ENCODE measurements around the gene KLHL26. TPM values are rescaled to one million over a fixed set of nuclear protein-coding genes. Genes with fewer than 3 reads are reported as not detected.

Gene KLHL26
- total RNA-seq, 4 donors from 2014 or later, result 7.9 to 23.2 (median 18.2) TPM

DNA sequence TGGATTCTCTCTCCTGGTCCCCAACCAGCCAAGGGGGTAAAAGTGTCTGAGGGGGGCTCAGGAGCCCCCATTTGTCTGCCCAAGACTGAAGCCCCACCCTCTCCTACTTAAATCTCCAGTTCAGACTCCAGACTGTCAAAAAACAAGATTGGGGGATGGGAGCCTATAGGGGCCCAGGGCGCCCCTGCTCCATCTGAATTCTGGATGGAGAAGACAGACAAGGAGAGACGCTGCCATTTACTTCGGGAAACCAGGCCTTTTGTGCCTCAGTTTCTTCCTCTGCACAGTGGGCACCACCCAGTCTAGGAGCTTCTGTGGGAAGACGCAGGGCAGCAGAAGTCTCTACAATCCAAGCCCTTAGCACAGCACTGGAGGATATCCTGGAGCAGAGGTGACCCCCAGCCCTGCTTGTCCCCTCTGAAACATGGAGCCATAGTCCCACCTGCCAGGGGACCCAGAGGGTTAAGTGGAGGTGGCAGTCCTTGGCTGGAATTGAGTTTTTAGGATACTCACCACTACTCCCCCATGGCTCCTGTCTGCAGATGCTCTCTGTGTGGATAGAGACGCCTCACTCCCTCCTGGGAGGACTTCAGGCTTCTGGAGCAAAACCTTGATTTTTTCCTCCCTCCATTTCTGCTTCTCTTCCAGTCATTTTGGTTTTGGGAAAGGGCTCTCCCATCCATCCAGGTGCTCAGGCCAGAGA, 28.6 kb upstream of the KLHL26 start:
- TF ChIP-seq, protein P1, sequence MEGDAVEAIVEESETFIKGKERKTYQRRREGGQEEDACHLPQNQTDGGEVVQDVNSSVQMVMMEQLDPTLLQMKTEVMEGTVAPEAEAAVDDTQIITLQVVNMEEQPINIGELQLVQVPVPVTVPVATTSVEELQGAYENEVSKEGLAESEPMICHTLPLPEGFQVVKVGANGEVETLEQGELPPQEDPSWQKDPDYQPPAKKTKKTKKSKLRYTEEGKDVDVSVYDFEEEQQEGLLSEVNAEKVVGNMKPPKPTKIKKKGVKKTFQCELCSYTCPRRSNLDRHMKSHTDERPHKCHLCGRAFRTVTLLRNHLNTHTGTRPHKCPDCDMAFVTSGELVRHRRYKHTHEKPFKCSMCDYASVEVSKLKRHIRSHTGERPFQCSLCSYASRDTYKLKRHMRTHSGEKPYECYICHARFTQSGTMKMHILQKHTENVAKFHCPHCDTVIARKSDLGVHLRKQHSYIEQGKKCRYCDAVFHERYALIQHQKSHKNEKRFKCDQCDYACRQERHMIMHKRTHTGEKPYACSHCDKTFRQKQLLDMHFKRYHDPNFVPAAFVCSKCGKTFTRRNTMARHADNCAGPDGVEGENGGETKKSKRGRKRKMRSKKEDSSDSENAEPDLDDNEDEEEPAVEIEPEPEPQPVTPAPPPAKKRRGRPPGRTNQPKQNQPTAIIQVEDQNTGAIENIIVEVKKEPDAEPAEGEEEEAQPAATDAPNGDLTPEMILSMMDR (IDR thresholded peaks at IDR 0.05), result no peak
- TF ChIP-seq POLR2A (IDR thresholded peaks at IDR 0.05), result no peak
- intact Hi-C loops (cut with DNase I; ENCODE audit: low total_unique reads), result no loop called here
- H3K4me3 ChIP-seq (ENCODE audit: low read depth, poor library complexity, severe bottlenecking), result no peak overlapping the region
- DNase-seq (ENCODE audit: low spot score in 2 of 2), result no peak
- WGBS, 2 donors, result 32 to 63% methylated on average over 5 of the region's 5 CpGs

DNA sequence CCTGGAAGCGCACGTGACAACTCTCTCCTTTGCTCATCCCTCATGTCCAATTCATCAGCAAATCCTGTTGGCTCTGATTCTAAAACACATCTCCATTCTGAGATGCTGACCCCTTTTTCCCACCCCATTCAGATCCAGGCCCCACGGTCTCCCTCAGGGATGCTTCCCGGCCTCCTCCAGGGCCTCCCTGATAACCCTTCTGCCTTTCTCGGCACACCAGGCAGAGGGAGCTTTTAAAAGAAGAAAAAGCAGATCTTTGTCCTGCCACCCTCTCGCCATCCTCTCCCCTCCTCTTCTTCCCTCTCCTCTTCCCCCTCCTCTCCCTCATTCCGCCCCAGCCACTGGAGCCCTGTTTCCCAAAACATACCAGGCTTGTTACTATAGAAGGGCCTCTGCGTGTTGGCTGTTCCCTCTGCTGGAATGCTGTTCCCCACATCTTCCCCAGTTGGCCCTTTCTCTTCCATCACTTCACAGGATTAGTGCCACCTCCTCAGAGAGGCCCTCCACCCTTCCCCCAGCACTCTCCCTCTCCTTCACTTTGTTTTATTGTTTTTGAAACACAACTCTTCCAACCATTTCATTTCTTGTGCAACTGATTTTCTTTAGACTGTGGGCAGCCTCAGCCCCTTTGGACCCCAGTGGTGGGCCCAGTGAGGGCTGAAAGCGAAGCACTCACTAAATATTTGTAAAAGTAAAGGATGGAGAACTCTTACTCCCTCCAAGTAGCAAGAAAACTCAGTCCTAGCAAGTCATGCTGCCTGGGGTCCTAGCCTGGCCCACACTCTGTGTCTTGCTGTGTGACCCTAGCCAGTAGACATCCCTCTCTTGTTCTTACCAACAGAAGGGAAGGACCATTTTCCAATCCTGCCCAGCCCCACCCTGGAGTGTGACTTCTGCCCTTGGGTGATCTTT, 27.8 kb upstream of the KLHL26 start:
- 63 to 71% methylated on average over 9 of the region's 9 CpGs for WGBS, 2 donors
- TF ChIP-seq POLR2A (IDR thresholded peaks at IDR 0.05), result no peak
- TF ChIP-seq, protein P1 (IDR thresholded peaks at IDR 0.05), result no peak
- no peak for DNase-seq (ENCODE audit: low spot score in 2 of 2)
- H3K4me3 ChIP-seq (ENCODE audit: low read depth, poor library complexity, severe bottlenecking), result no peak overlapping the region
- intact Hi-C loops (cut with DNase I; ENCODE audit: low total_unique reads), result no loop called here

DNA sequence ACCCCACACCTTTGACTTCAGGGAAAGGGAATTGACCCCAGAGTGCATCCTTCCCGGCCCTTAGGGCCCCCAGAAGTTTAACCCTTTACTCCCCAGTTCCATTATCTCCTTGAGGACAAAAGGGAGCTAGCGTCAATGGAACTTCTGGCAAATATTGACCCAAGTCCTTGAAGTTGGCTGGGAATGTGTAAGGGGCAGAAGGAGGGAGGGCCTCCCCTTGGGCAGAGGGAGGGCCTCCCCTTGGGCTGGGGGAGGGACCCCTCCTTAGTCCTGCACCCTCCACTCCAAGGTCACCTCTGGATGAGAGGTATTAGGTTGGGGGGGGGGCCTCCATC, 27.1 kb upstream of the KLHL26 start:
- WGBS, 2 donors, result 54 to 59% methylated on average over 2 of the region's 2 CpGs
- intact Hi-C loops (cut with DNase I; ENCODE audit: low total_unique reads), result no loop called here
- H3K4me3 ChIP-seq (ENCODE audit: low read depth, poor library complexity, severe bottlenecking), result no peak overlapping the region
- DNase-seq (ENCODE audit: low spot score in 2 of 2), result no peak
- TF ChIP-seq, protein P1 (IDR thresholded peaks at IDR 0.05), result no peak
- TF ChIP-seq POLR2A (IDR thresholded peaks at IDR 0.05), result no peak

DNA sequence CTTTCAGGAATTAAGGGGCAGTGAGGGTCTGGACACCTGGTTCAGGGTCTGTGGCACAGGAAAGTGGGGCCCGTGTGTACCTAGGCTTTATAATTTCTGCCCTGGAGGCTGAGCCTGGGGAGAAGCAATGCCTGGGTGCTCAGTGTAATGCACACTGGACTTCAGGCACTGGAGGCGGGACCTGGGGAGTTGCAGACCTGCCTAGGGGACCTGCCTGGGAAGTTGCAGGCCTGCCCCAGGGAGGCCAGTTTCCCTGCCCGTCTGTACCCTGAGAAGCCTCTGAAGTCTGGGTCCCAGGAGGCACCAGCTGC, 26.6 kb upstream of the KLHL26 start:
- intact Hi-C loops (cut with DNase I; ENCODE audit: low total_unique reads), result no loop called here
- TF ChIP-seq, protein P1 (IDR thresholded peaks at IDR 0.05), result no peak
- TF ChIP-seq POLR2A (IDR thresholded peaks at IDR 0.05), result no peak
- WGBS, 2 donors, result 35 to 94% methylated on average over 2 to 3 of the region's 3 CpGs
- H3K4me3 ChIP-seq (ENCODE audit: low read depth, poor library complexity, severe bottlenecking), result no peak overlapping the region
- DNase-seq (ENCODE audit: low spot score in 2 of 2), result no peak

DNA sequence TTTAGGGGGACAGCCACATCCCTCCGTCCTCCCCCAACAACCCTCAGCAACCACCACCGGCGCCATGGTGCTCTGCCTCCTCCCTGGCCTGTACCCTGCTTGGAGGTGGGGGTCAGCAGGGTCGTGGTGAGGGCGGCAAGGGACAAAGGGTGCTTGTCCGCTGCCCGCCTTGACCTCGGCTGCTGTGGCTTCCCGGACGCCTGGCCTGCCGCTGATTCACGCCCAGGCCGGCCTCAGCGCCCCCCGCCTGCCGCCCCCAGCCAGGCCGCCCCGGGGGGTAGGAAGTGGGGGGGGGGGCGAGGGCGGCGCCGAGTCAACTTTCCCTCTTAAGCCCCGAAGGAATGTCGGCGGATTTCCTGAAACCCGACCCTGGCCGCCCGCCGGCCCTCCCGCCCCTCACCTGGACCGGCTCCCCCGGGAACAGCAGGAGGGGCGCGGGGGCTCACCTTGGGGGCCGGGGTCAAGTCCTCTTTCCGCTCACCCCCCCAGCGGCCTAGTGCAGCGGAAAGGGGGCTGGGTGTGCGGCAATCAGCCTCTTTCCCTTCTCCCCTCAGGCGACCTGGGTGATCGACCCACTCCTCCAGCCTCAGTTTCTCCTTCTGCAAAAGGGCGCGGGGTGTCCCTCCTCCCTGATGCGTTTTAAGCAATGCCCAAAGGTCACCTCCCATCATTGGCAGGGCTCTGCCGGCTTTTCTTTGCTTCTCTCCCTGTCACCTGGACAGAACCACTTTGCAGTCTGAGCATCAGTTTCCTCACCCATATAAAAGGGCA, 26.1 kb upstream of the KLHL26 start:
- no peak overlapping the region for H3K4me3 ChIP-seq (ENCODE audit: low read depth, poor library complexity, severe bottlenecking)
- 10 to 17% methylated on average over 9 to 35 of the region's 45 CpGs for WGBS, 2 donors
- intact Hi-C loops (cut with DNase I; ENCODE audit: low total_unique reads), result no loop called here
- TF ChIP-seq, protein P1 (IDR thresholded peaks at IDR 0.05), result no peak
- TF ChIP-seq POLR2A (IDR thresholded peaks at IDR 0.05), result no peak
- no peak for DNase-seq (ENCODE audit: low spot score in 2 of 2)
